ENCODE results near the gene KCNG2.
"Not testable (repeated sequence)": the region's sequence is repeated elsewhere in the genome, so short reads cannot be mapped to it uniquely, and the experiment has no call there.

The KCNG2 gene

GRCh38 chr18:79750980-79751571, 46.7 kb upstream of the KCNG2 start:
- H3K4me2 ChIP-seq (ENCODE audit: low read depth, low read length, poor library complexity, severe bottlenecking), result no peak overlapping the region
- H4K20me1 ChIP-seq (ENCODE audit: insufficient read depth, low read length, poor library complexity, severe bottlenecking), result no peaks in the 10 kb centered on the region
- no peaks in the 10 kb centered on the region for H3K4me1 ChIP-seq (ENCODE audit: insufficient read depth, low read length, poor library complexity, severe bottlenecking)
- H3K9me3 ChIP-seq (ENCODE audit: insufficient read depth, low read depth, low read length), result no peaks in the 10 kb centered on the region
- peaks cover 27% of the 10 kb centered on the region; the same call in 1 of the 2 replicates for H3K36me3 ChIP-seq (ENCODE audit: insufficient read depth, low read length)
- H3K4me3 ChIP-seq (ENCODE audit: low read length, poor library complexity, severe bottlenecking), result no peak overlapping the region
- H2AFZ ChIP-seq (ENCODE audit: low read length), result no peak overlapping the region
- H3K79me2 ChIP-seq (ENCODE audit: insufficient read depth, low read length), result no peaks in the 10 kb centered on the region
- H3K9me2 ChIP-seq (replicated peaks; ENCODE audit: low read depth, low read length), result no peaks in the 10 kb centered on the region
- no peak overlapping the region for H3K9ac ChIP-seq (ENCODE audit: low read depth, low read length, poor library complexity, severe bottlenecking)
- H3K27me3 ChIP-seq (ENCODE audit: insufficient read depth, low read length, poor library complexity, severe bottlenecking), result no peaks in the 10 kb centered on the region
- TF ChIP-seq EZH2phosphoT487 (IDR thresholded peaks at IDR 0.05; ENCODE audit: borderline replicate concordance) (no peak), CTCF (conservative IDR thresholded peaks at IDR 0.05; ENCODE audit: low read length) (no peak)
- no peaks in the 10 kb centered on the region for H3F3A ChIP-seq (ENCODE audit: low read depth)

GRCh38 chr18:79751918-79752578, 45.7 kb upstream of the KCNG2 start:
- not testable (repeated sequence) for H3K4me1 ChIP-seq (ENCODE audit: insufficient read depth, low read length, poor library complexity, severe bottlenecking); H3K9ac ChIP-seq (ENCODE audit: low read depth, low read length, poor library complexity, severe bottlenecking); H3K4me3 ChIP-seq (ENCODE audit: low read length, poor library complexity, severe bottlenecking); H3K9me3 ChIP-seq (ENCODE audit: insufficient read depth, low read depth, low read length); H3K79me2 ChIP-seq (ENCODE audit: insufficient read depth, low read length); H3K27me3 ChIP-seq (ENCODE audit: insufficient read depth, low read length, poor library complexity, severe bottlenecking); H2AFZ ChIP-seq (ENCODE audit: low read length); H4K20me1 ChIP-seq (ENCODE audit: insufficient read depth, low read length, poor library complexity, severe bottlenecking); H3F3A ChIP-seq (ENCODE audit: low read depth); H3K4me2 ChIP-seq (ENCODE audit: low read depth, low read length, poor library complexity, severe bottlenecking); H3K9me2 ChIP-seq (replicated peaks; ENCODE audit: low read depth, low read length)
- peaks cover 27% of the 10 kb centered on the region; the same call in 1 of the 2 replicates for H3K36me3 ChIP-seq (ENCODE audit: insufficient read depth, low read length)

DNA sequence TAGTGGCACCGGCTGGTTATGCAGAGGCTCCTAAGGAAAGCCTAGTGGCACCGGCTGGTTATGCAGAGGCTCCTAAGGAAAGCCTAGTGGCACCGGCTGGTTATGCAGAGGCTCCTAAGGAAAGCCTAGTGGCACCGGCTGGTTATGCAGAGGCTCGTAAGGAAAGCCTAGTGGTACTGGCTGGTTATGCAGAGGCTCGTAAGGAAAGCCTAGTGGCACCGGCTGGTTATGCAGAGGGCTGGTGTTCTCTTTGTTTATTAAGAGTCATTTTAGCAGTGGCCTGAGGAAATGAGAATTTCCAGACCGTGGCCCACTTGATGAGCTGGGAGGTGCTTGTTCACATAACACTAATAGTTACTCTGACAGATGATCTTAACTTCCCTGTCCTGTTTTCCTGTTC, 44.8 kb upstream of the KCNG2 start:
- peaks cover 27% of the 10 kb centered on the region; the same call in 1 of the 2 replicates for H3K36me3 ChIP-seq (ENCODE audit: insufficient read depth, low read length)
- H3K9ac ChIP-seq (ENCODE audit: low read depth, low read length, poor library complexity, severe bottlenecking); H3K4me1 ChIP-seq (ENCODE audit: insufficient read depth, low read length, poor library complexity, severe bottlenecking); H3K9me2 ChIP-seq (replicated peaks; ENCODE audit: low read depth, low read length); H2AFZ ChIP-seq (ENCODE audit: low read length); H3K79me2 ChIP-seq (ENCODE audit: insufficient read depth, low read length); H3F3A ChIP-seq (ENCODE audit: low read depth); H3K27me3 ChIP-seq (ENCODE audit: insufficient read depth, low read length, poor library complexity, severe bottlenecking); H3K4me3 ChIP-seq (ENCODE audit: low read length, poor library complexity, severe bottlenecking); H3K9me3 ChIP-seq (ENCODE audit: insufficient read depth, low read depth, low read length); H3K4me2 ChIP-seq (ENCODE audit: low read depth, low read length, poor library complexity, severe bottlenecking); H4K20me1 ChIP-seq (ENCODE audit: insufficient read depth, low read length, poor library complexity, severe bottlenecking): not testable (repeated sequence)

DNA sequence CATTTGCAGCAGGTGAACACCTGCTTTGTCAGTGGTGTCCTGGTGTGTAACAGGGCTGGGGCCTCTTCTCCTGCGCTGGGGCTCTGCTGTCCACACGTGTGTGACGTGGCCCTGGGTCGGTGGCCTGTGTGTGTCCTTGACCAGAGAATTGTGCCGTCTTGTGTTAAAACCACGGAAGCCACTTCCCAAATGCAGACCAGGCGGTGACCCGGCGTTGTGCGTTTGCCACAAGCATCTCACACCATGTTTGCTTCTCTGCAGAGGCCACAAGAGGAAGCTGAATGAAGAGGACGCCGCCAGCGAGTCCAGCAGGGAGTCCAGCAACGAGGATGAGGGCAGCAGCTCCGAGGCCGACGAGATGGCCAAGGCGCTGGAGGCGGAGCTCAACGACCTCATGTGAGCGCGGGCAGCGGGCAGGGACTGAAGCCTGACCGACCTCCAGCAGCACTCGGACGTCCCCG, 44.3 kb upstream of the KCNG2 start:
- Histone ChIP-seq H3K4me3 (ENCODE audit: low read length, poor library complexity, severe bottlenecking) (no peak overlapping the region), H3K9me3 (ENCODE audit: insufficient read depth, low read depth, low read length) (no peaks in the 10 kb centered on the region), H3K4me2 (ENCODE audit: low read depth, low read length, poor library complexity, severe bottlenecking) (no peak overlapping the region), H3K4me1 (ENCODE audit: insufficient read depth, low read length, poor library complexity, severe bottlenecking) (no peaks in the 10 kb centered on the region), H4K20me1 (ENCODE audit: insufficient read depth, low read length, poor library complexity, severe bottlenecking) (no peaks in the 10 kb centered on the region), H3K9ac (ENCODE audit: low read depth, low read length, poor library complexity, severe bottlenecking) (no peak overlapping the region), H3K27me3 (ENCODE audit: insufficient read depth, low read length, poor library complexity, severe bottlenecking) (no peaks in the 10 kb centered on the region), H3K9me2 (replicated peaks; ENCODE audit: low read depth, low read length) (no peaks in the 10 kb centered on the region), H2AFZ (ENCODE audit: low read length) (no peak overlapping the region), H3K36me3 (ENCODE audit: insufficient read depth, low read length) (peaks cover 27% of the 10 kb centered on the region; the same call in 1 of the 2 replicates), H3F3A (ENCODE audit: low read depth) (no peaks in the 10 kb centered on the region), H3K79me2 (ENCODE audit: insufficient read depth, low read length) (no peaks in the 10 kb centered on the region)
- no peak for TF ChIP-seq CTCF (conservative IDR thresholded peaks at IDR 0.05; ENCODE audit: low read length)
- no peak for TF ChIP-seq EZH2phosphoT487 (IDR thresholded peaks at IDR 0.05; ENCODE audit: borderline replicate concordance)

Data from Loucy (cell line).